PC-9 (cell line): ENCODE measurements around the gene MIEF1. TPM values are rescaled to one million over a fixed set of nuclear protein-coding genes. Genes with fewer than 3 reads are reported as not detected.

Source experiments
- BruUV-seq: library from RNA; stranded (reverse); fragments of 400-500 nt; replicated peaks from 2 replicates; lab custom pipeline; 2021; lab: Mats Ljungman, UMichigan
- CTCF ChIA-PET: fragments of 300-600 bp; sonication (Branson Sonifier 250); formaldehyde crosslinking; loops from one replicate; lab custom pipeline; 2022; ENCODE audit warnings: antibody characterized with exemption; lab: Charles Lee
- POLR2A ChIA-PET: fragments of 300-600 bp; sonication (Branson Sonifier 250); formaldehyde crosslinking; loops from one replicate; lab custom pipeline; 2022; ENCODE audit warnings: antibody characterized with exemption; ENCODE audit not compliant: unreplicated experiment; lab: Charles Lee
- DNase-seq, 2 experiments: peaks; one replicate each; pipeline versions ENCODE4 v3.0.0 to v3.0.0-alpha.2; 2015 to 2022; ENCODE audit warnings: mixed read lengths in 1 of 2
- H2AFZ ChIP-seq: fragments of 200-600 bp; sonication (generic); 2 replicates; pipeline ENCODE4 v1.8.1; 2017; ENCODE audit warnings: antibody characterized with exemption
- H3F3A ChIP-seq: fragments of 200-600 bp; sonication (generic); 2 replicates; pipeline ENCODE4 v1.8.1; 2017; ENCODE audit warnings: antibody characterized with exemption, mild to moderate bottlenecking, low read depth; ENCODE audit not compliant: insufficient read depth
- H3K27ac ChIP-seq: fragments of 200-600 bp; sonication (generic); 2 replicates; pipeline ENCODE4 v1.6.1; 2016; ENCODE audit warnings: mixed run types
- H3K27me3 ChIP-seq: fragments of 200-600 bp; sonication (generic); 2 replicates; pipeline ENCODE4 v1.6.1; 2016; ENCODE audit warnings: low read depth, mixed run types; ENCODE audit not compliant: insufficient read depth
- H3K36me3 ChIP-seq: fragments of 200-600 bp; sonication (generic); 2 replicates; pipeline ENCODE4 v1.6.1; 2016; ENCODE audit warnings: low read depth, mixed run types
- H3K4me1 ChIP-seq: fragments of 200-600 bp; sonication (generic); replicated peaks from 2 replicates; pipeline ENCODE4 v1.6.1; 2016; ENCODE audit warnings: mixed run types; ENCODE audit not compliant: insufficient read depth
- H3K4me2 ChIP-seq: fragments of 200-600 bp; sonication (generic); 2 replicates; pipeline ENCODE4 v1.6.1; 2017; ENCODE audit warnings: mixed run types
- H3K4me3 ChIP-seq: fragments of 200-600 bp; sonication (generic); 2 replicates; pipeline ENCODE4 v1.6.1; 2016; ENCODE audit warnings: mixed run types
- H3K79me2 ChIP-seq: fragments of 200-600 bp; sonication (generic); 2 replicates; pipeline ENCODE4 v1.6.1; 2017; ENCODE audit warnings: low read depth, mixed run types
- H3K9me2 ChIP-seq: fragments of 200-600 bp; sonication (generic); 2 replicates; pipeline ENCODE4 v1.8.1; 2017; ENCODE audit warnings: mild to moderate bottlenecking; ENCODE audit not compliant: insufficient read depth
- H3K9me3 ChIP-seq: fragments of 200-600 bp; sonication (generic); 2 replicates; pipeline ENCODE4 v1.8.1; 2016; ENCODE audit warnings: low read depth; ENCODE audit not compliant: insufficient read depth
- H4K20me1 ChIP-seq: fragments of 200-600 bp; sonication (generic); 2 replicates; pipeline ENCODE4 v1.8.1; 2017; ENCODE audit not compliant: insufficient read depth
- CTCF ChIP-seq: fragments of 200-600 bp; sonication (generic); conservative IDR thresholded peaks from 2 replicates; pipeline ENCODE4 v1.6.1; 2017; ENCODE audit warnings: mixed run types, antibody characterized with exemption, mild to moderate bottlenecking, moderate library complexity
- EZH2 ChIP-seq: fragments of 200-600 bp; sonication (generic); IDR thresholded peaks from 2 replicates; pipeline ENCODE4 v1.8.0; 2017; ENCODE audit warnings: antibody characterized with exemption, low read depth
- intact Hi-C: fragments of 100-400 bp; cut with micrococcal nuclease; formaldehyde crosslinking; loops from one replicate; pipeline ENCODE4 v1.10.0; 2022; ENCODE audit not compliant: unreplicated experiment
- total RNA-seq: library from RNA; stranded (reverse); gene quantifications from 2 replicates; pipeline ENCODE4 v1.2.3, GENCODE V29; 2021

The MIEF1 gene
- total RNA-seq, 1 experiment from 2014 or later = 36.9 TPM

DNA sequence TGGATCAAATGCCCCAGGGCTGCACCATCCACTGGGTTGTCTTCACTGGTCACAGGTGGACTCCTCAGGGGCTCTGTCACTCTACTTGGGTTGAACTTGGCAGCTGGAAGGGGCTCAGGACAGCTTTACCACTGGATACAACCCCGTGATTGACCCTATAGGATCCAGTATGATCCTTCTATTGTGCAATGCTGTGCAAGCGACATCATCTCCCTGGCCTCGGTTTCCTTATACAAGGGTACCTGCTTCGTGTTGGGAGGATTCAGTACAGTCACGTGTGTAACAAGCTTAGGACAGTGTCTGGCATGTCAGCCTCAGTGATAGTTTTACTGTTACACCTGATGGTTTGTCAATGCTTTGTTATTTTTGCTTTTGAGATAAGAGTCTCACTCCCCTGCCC is 20.5 kb upstream of the MIEF1 start:
- Histone ChIP-seq H3K79me2 (no peaks in the 10 kb centered on the region), H4K20me1 (peaks cover 4% of the 10 kb centered on the region; the same call in 1 of the 2 replicates), H3K9me3 (no peaks in the 10 kb centered on the region), H3K4me1 (no peaks in the 10 kb centered on the region), H3K4me2 (no peak overlapping the region), H3F3A (no peaks in the 10 kb centered on the region; the same call in 1 of the 2 replicates), H3K4me3 (no peak overlapping the region), H3K9me2 (no peaks in the 10 kb centered on the region), H2AFZ (no peak overlapping the region), H3K27me3 (peaks cover 28% of the 10 kb centered on the region), H3K27ac (no peak overlapping the region), H3K36me3 (no peaks in the 10 kb centered on the region)
- ChIA-PET CTCF (no interaction called here), POLR2A (no interaction called here)
- no peak for DNase-seq
- TF ChIP-seq CTCF (no peak), EZH2 (no peak)
- no TSS peak for BruUV-seq
- intact Hi-C loops = no loop called here

DNA sequence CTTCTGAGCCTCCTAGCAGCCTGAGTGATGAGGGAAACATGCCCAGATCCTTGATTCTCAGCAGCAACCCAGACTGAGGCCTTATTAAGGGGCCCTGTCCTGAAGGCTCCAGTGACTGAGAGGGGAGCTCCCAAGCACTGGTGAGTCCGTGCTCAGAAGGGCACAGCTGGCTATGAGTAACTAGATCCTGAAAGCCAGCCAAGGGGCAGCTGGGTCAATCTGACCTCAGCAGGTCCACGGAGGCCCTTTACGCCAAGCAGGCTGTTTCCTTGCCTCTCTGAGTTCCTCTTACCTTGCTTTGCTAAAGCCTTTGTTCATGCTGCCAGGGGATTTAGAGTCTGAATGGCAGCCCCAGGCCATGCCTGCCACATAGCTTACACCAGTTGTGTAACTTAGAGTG is 19.3 kb upstream of the MIEF1 start:
- ChIA-PET POLR2A (interaction anchor here (0.7 kb wide), 1 partner anchor 42 kb away, joined by 4 read pairs; no protein-coding TSS in a partner anchor), CTCF (no interaction called here)
- H3K9me2 ChIP-seq = no peaks in the 10 kb centered on the region
- no peaks in the 10 kb centered on the region for H3K79me2 ChIP-seq
- H2AFZ ChIP-seq = no peak overlapping the region
- TF ChIP-seq EZH2 (no peak), CTCF (no peak)
- peaks cover 4% of the 10 kb centered on the region; the same call in 1 of the 2 replicates for H4K20me1 ChIP-seq
- no peak overlapping the region for H3K4me2 ChIP-seq
- H3K4me3 ChIP-seq = no peak overlapping the region
- no peaks in the 10 kb centered on the region; the same call in 1 of the 2 replicates for H3F3A ChIP-seq
- no peak overlapping the region for H3K27ac ChIP-seq
- H3K36me3 ChIP-seq = no peaks in the 10 kb centered on the region
- peak in 1 of 2 experiments; percentile 54 for DNase-seq
- H3K9me3 ChIP-seq = no peaks in the 10 kb centered on the region
- peaks cover 16% of the 10 kb centered on the region for H3K27me3 ChIP-seq
- BruUV-seq = no TSS peak
- H3K4me1 ChIP-seq = no peaks in the 10 kb centered on the region
- intact Hi-C loops = no loop called here

DNA sequence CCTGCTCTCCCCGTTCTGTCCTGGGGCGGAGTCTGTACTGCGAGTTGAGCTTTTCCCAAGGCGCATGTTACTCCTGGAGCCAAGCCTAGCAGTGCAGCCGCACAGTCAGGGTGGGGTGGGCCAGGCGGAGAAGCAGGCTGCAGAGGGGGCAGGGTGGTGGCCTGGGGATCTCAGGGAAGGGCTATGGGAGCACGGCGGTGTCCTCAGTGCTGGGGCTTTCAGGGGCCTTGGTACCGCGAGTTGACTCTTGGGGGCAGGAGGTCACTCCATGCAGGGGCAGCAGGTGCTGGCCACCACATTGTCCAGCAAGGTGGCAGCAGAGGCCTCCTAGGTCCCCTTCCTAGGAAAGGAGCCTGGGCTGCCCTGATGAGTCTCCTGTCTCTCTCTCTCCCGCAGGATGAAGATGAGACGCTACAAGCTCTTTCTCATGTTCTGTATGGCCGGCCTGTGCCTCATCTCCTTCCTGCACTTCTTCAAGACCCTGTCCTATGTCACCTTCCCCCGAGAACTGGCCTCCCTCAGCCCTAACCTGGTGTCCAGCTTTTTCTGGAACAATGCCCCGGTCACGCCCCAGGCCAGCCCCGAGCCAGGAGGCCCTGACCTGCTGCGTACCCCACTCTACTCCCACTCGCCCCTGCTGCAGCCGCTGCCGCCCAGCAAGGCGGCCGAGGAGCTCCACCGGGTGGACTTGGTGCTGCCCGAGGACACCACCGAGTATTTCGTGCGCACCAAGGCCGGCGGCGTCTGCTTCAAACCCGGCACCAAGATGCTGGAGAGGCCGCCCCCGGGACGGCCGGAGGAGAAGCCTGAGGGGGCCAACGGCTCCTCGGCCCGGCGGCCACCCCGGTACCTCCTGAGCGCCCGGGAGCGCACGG is 14.9 kb upstream of the MIEF1 start:
- H3K9me3 ChIP-seq = no peaks in the 10 kb centered on the region
- no peaks in the 10 kb centered on the region; the same call in 1 of the 2 replicates for H3F3A ChIP-seq
- no peaks in the 10 kb centered on the region for H3K36me3 ChIP-seq
- CTCF ChIA-PET = interaction anchor here (0.7 kb wide), 1 partner anchor 42 kb away, joined by 3 read pairs; no protein-coding TSS in a partner anchor
- TF ChIP-seq EZH2 = no peak
- no peak; the same call in 1 of the 2 replicates for TF ChIP-seq CTCF
- DNase-seq = no peak
- BruUV-seq = no TSS peak
- intact Hi-C loops = no loop called here
- no peaks in the 10 kb centered on the region for H3K9me2 ChIP-seq
- POLR2A ChIA-PET = no interaction called here
- H3K4me2 ChIP-seq = no peak overlapping the region
- no peak overlapping the region for H3K27ac ChIP-seq
- no peak overlapping the region for H3K4me3 ChIP-seq
- H3K79me2 ChIP-seq = no peaks in the 10 kb centered on the region
- H4K20me1 ChIP-seq = no peaks in the 10 kb centered on the region
- no peaks in the 10 kb centered on the region for H3K4me1 ChIP-seq
- H3K27me3 ChIP-seq = peaks cover 13% of the 10 kb centered on the region
- no peak overlapping the region for H2AFZ ChIP-seq
